Activated B cell treated with CpG ODN at 0.5 μM for 24 hours (primary cell): ENCODE data around the gene USB1. TPM values are rescaled to one million over a fixed set of nuclear protein-coding genes. Genes with fewer than 3 reads are reported as not detected.

Source experiments
- ATAC-seq: fragments of 200-7000 bp; cut with Tn5 transposase; one replicate; pipeline ENCODE4 v1.10.0; 2021; ENCODE audit warnings: low read depth, mild to moderate bottlenecking, moderate library complexity
- CTCF ChIA-PET: fragments of 350-600 bp; sonication (Branson Sonifier 250); formaldehyde crosslinking; loops from one replicate; lab custom pipeline; 2021; ENCODE audit warnings: antibody characterized with exemption; lab: Charles Lee
- POLR2A ChIA-PET: fragments of 350-600 bp; sonication (Branson Sonifier 250); formaldehyde crosslinking; loops from one replicate; lab custom pipeline; 2021; ENCODE audit warnings: antibody characterized with exemption; lab: Charles Lee
- DNase-seq: peaks from one replicate; pipeline ENCODE4 v3.0.0; 2022
- H3K27ac Mint-ChIP-seq: one replicate; pipeline ENCODE4 v1.8.0; 2020; ENCODE audit warnings: mixed read lengths
- H3K27me3 Mint-ChIP-seq: one replicate; pipeline ENCODE4 v1.8.0; 2021; ENCODE audit warnings: mixed read lengths
- H3K36me3 Mint-ChIP-seq: one replicate; pipeline ENCODE4 v1.8.0; 2021; ENCODE audit warnings: low read depth, mixed read lengths
- H3K4me1 Mint-ChIP-seq: one replicate; pipeline ENCODE4 v1.8.0; 2021; ENCODE audit warnings: mixed read lengths
- H3K4me3 Mint-ChIP-seq: one replicate; pipeline ENCODE4 v1.8.0; 2020; ENCODE audit warnings: mild to moderate bottlenecking, mixed read lengths
- H3K9me3 Mint-ChIP-seq: one replicate; pipeline ENCODE4 v1.8.0; 2020; ENCODE audit warnings: mixed read lengths
- CTCF ChIP-seq: fragments of 200-600 bp; IDR thresholded peaks from one replicate; pipeline ENCODE4 v1.8.0; 2022; ENCODE audit warnings: antibody characterized with exemption, mild to moderate bottlenecking
- intact Hi-C: fragments of 100-400 bp; cut with micrococcal nuclease; formaldehyde crosslinking; loops from one replicate; pipeline ENCODE4 v1.15.1; 2024
- total RNA-seq: library from RNA; stranded (reverse); gene quantifications from 2 replicates; pipeline ENCODE4 v1.2.3, GENCODE V29; 2022

USB1 gene
- total RNA-seq, 1 donor from 2014 or later, result 40.7 TPM

DNA sequence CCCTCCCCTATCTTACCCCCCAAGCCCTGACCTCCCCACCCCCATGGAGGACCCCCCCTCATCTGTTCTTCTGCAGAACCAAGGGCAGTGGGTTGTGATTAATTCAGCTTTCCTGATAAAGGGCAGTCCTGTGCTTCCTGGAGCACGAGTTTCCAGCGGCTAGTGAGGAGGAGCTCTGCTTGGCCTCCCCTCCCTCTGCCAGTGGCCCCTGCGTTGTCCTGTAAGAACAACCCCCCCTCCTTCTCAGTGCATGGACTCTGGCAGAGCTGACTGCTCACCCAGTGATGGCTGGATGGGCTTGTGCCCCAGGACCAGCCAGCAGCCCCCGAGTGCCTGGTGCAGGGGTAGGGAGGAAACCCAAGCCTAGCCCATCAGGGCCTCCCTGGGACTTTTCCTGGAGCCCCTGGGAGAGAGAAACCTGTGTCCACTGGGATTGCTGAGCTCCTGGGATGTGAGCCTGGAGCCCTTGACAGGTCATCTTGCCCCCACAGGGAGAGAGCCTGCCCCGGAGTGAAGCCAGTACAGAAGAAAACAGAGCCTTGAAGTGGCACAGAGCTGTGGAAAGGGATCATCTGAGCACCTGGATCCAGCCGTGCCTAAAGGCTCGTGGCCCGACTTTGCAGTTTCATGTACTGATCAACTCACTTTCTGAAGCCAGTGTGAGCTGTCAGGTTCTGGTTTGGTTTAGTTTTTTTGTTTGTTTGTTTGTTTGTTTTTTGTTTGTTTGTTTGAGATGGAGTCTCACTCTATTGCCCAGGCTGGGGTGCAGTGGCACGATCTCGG lies 50.8 kb downstream of the USB1 start:
- no peak for ATAC-seq
- H3K4me1 Mint-ChIP-seq, result no peaks in the 10 kb centered on the region
- POLR2A ChIA-PET, result no interaction called here
- CTCF ChIA-PET, result no interaction called here
- TF ChIP-seq CTCF, result no peak
- no peaks in the 10 kb centered on the region for H3K36me3 Mint-ChIP-seq
- no peaks in the 10 kb centered on the region for H3K9me3 Mint-ChIP-seq
- H3K27ac Mint-ChIP-seq, result no peak overlapping the region
- intact Hi-C loops, result no loop called here
- DNase-seq, result no peak
- peaks cover 6% of the 10 kb centered on the region for H3K27me3 Mint-ChIP-seq
- H3K4me3 Mint-ChIP-seq, result no peak overlapping the region

DNA sequence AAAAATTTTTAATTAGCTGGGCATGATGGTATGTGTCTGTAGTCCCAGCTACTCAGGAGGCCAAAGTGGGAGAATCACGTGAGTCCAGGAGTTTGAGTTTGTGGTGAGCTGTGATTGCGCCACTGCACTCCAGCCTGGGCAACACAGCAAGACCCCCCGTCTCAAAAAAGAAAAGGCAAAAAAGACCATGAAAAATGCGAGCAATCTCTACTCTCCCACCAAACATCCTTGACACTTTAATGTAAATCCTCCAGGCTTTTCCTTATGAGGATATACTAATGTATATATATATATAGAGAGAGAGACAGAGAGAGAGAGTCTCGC lies 52.4 kb downstream of the USB1 start:
- DNase-seq (no peak), ATAC-seq (no peak)
- Mint-ChIP-seq H3K36me3 (no peaks in the 10 kb centered on the region), H3K27me3 (peaks cover 6% of the 10 kb centered on the region), H3K9me3 (no peaks in the 10 kb centered on the region), H3K27ac (no peak overlapping the region), H3K4me1 (no peaks in the 10 kb centered on the region), H3K4me3 (no peak overlapping the region)
- intact Hi-C loops, result no loop called here
- CTCF ChIA-PET, result no interaction called here
- POLR2A ChIA-PET, result no interaction called here
- no peak for TF ChIP-seq CTCF

- no peaks in the 10 kb centered on the region for H3K4me1 Mint-ChIP-seq
- ATAC-seq (no peak), DNase-seq (no peak)
- CTCF ChIA-PET, result no interaction called here
- no peak overlapping the region for H3K4me3 Mint-ChIP-seq
- POLR2A ChIA-PET, result no interaction called here
- H3K27me3 Mint-ChIP-seq, result peaks cover 5% of the 10 kb centered on the region
- H3K36me3 Mint-ChIP-seq, result no peaks in the 10 kb centered on the region
- TF ChIP-seq CTCF, result no peak
- no peaks in the 10 kb centered on the region for H3K9me3 Mint-ChIP-seq
- H3K27ac Mint-ChIP-seq, result no peak overlapping the region
- intact Hi-C loops, result no loop called here
Measured at GRCh38 chr16:58054289-58054688, 53.1 kb downstream of the USB1 start.

DNA sequence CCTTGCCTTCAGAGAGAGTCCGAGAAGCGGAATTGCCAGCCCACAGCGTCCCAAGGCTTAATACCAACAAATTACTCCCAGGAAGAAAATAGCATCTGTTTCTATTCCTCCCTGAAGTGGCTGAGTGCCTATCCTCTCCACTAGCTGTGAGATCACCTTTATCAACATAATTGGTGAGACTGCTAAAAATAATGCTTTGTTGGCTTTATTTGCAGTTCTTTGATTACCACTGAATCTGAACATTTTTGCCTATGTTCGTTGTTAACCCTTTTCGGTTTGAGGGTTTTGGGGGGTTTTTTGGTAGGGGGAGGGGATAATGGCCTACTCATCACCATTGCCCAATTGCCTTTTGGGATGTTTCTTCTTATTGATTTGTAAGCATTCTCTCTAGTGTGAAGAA lies 55.4 kb downstream of the USB1 start:
- Mint-ChIP-seq H3K4me3 (no peak overlapping the region), H3K4me1 (no peaks in the 10 kb centered on the region), H3K27me3 (peaks cover 3% of the 10 kb centered on the region), H3K27ac (no peak overlapping the region), H3K9me3 (no peaks in the 10 kb centered on the region), H3K36me3 (no peaks in the 10 kb centered on the region)
- no peak for ATAC-seq
- TF ChIP-seq CTCF, result no peak
- POLR2A ChIA-PET, result no interaction called here
- CTCF ChIA-PET, result no interaction called here
- intact Hi-C loops, result no loop called here
- DNase-seq, result no peak

DNA sequence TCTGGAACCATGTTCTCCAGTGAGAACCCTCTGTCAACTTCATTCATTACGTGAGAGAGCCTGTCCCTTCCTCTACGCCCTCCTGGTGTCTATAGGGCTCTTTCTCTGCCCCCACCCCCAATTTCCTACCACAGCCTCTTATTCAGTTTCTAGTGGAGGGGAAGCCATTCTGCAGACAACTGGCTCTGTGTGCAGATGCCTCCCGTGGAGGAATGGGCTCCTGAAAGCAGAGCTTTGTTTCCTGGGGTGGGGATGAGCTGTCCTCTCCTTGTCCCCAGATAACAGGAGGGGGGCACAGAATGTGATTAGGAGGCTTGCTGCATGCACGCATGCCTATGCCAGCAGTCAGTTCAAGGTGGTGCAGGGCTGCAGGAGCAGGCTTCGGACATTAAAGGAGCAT lies 55.9 kb downstream of the USB1 start:
- intact Hi-C loops, result no loop called here
- DNase-seq (no peak), ATAC-seq (no peak)
- Mint-ChIP-seq H3K27me3 (peaks cover 3% of the 10 kb centered on the region), H3K4me1 (no peaks in the 10 kb centered on the region), H3K36me3 (no peaks in the 10 kb centered on the region), H3K9me3 (no peaks in the 10 kb centered on the region), H3K4me3 (no peak overlapping the region), H3K27ac (no peak overlapping the region)
- CTCF ChIA-PET, result no interaction called here
- no peak for TF ChIP-seq CTCF
- POLR2A ChIA-PET, result no interaction called here
